ENCODE data around the gene PIGQ. TPM values are rescaled to one million over a fixed set of nuclear protein-coding genes. Genes with fewer than 3 reads are reported as not detected.

Gene PIGQ
- total and polyA plus RNA-seq, 2 of the 13 experiments (the other 11 are each of a cell fraction or from before 2014, with no cell fraction given): 7.7 to 19.7 TPM

GRCh38 chr16:525520-526180, 44.1 kb upstream of the PIGQ start (continued):
- TF ChIP-seq ARID5B (CRISPR knock-in tag; IDR thresholded peaks at IDR 0.05) (no peak), ZSCAN20 (CRISPR knock-in tag; IDR thresholded peaks at IDR 0.05; ENCODE audit: borderline replicate concordance) (no peak), ZBED4 (CRISPR knock-in tag; IDR thresholded peaks at IDR 0.05; ENCODE audit: borderline replicate concordance) (no peak), ZBTB42 (CRISPR knock-in tag; IDR thresholded peaks at IDR 0.05) (no peak), ZNF333 (CRISPR knock-in tag; IDR thresholded peaks at IDR 0.05; ENCODE audit: borderline replicate concordance) (no peak), HOXA9 (CRISPR knock-in tag; IDR thresholded peaks at IDR 0.05; ENCODE audit: borderline replicate concordance) (no peak), E2F2 (CRISPR knock-in tag; IDR thresholded peaks at IDR 0.05; ENCODE audit: borderline replicate concordance) (no peak), PRMT3 (CRISPR knock-in tag; IDR thresholded peaks at IDR 0.05; ENCODE audit: borderline replicate concordance, low read depth) (no peak), SIN3B (IDR thresholded peaks at IDR 0.05; ENCODE audit: low read length) (no peak), MAX (IDR thresholded peaks at IDR 0.05) (0 out of 2 replicates have a peak, but pooled peaks have one; percentile 12), ZFP91 (CRISPR knock-in tag; IDR thresholded peaks at IDR 0.05; ENCODE audit: borderline replicate concordance) (peak; percentile 14; the same call in 1 of the 2 replicates), ZBTB8A (CRISPR knock-in tag; IDR thresholded peaks at IDR 0.05; ENCODE audit: borderline replicate concordance, low read depth) (no peak), NRL (CRISPR knock-in tag; IDR thresholded peaks at IDR 0.05; ENCODE audit: borderline replicate concordance) (no peak), ZNF292 (CRISPR knock-in tag; IDR thresholded peaks at IDR 0.05; ENCODE audit: borderline replicate concordance, low read depth) (no peak), POLR2A (IDR thresholded peaks at IDR 0.05; ENCODE audit: insufficient read depth in 1 of 2, low read depth in 2 of 2, low read length in 2 of 2) (0 out of 4 replicates have a peak, but pooled peaks of 1 of the 2 experiments have one; percentile 21)
- TF ChIP-seq, protein P1, sequence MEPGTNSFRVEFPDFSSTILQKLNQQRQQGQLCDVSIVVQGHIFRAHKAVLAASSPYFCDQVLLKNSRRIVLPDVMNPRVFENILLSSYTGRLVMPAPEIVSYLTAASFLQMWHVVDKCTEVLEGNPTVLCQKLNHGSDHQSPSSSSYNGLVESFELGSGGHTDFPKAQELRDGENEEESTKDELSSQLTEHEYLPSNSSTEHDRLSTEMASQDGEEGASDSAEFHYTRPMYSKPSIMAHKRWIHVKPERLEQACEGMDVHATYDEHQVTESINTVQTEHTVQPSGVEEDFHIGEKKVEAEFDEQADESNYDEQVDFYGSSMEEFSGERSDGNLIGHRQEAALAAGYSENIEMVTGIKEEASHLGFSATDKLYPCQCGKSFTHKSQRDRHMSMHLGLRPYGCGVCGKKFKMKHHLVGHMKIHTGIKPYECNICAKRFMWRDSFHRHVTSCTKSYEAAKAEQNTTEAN (CRISPR knock-in tag; conservative IDR thresholded peaks at IDR 0.05): no peak

Measured in HepG2 (cell line).